Measurements from ENCODE around the gene NPLOC4.

- TF ChIP-seq, protein P1, sequence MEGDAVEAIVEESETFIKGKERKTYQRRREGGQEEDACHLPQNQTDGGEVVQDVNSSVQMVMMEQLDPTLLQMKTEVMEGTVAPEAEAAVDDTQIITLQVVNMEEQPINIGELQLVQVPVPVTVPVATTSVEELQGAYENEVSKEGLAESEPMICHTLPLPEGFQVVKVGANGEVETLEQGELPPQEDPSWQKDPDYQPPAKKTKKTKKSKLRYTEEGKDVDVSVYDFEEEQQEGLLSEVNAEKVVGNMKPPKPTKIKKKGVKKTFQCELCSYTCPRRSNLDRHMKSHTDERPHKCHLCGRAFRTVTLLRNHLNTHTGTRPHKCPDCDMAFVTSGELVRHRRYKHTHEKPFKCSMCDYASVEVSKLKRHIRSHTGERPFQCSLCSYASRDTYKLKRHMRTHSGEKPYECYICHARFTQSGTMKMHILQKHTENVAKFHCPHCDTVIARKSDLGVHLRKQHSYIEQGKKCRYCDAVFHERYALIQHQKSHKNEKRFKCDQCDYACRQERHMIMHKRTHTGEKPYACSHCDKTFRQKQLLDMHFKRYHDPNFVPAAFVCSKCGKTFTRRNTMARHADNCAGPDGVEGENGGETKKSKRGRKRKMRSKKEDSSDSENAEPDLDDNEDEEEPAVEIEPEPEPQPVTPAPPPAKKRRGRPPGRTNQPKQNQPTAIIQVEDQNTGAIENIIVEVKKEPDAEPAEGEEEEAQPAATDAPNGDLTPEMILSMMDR (IDR thresholded peaks at IDR 0.05; ENCODE audit: insufficient read depth, low read length) = no peak
- no peak for TF ChIP-seq GABPA (IDR thresholded peaks at IDR 0.05; ENCODE audit: low read depth)
- TF ChIP-seq, protein P2, sequence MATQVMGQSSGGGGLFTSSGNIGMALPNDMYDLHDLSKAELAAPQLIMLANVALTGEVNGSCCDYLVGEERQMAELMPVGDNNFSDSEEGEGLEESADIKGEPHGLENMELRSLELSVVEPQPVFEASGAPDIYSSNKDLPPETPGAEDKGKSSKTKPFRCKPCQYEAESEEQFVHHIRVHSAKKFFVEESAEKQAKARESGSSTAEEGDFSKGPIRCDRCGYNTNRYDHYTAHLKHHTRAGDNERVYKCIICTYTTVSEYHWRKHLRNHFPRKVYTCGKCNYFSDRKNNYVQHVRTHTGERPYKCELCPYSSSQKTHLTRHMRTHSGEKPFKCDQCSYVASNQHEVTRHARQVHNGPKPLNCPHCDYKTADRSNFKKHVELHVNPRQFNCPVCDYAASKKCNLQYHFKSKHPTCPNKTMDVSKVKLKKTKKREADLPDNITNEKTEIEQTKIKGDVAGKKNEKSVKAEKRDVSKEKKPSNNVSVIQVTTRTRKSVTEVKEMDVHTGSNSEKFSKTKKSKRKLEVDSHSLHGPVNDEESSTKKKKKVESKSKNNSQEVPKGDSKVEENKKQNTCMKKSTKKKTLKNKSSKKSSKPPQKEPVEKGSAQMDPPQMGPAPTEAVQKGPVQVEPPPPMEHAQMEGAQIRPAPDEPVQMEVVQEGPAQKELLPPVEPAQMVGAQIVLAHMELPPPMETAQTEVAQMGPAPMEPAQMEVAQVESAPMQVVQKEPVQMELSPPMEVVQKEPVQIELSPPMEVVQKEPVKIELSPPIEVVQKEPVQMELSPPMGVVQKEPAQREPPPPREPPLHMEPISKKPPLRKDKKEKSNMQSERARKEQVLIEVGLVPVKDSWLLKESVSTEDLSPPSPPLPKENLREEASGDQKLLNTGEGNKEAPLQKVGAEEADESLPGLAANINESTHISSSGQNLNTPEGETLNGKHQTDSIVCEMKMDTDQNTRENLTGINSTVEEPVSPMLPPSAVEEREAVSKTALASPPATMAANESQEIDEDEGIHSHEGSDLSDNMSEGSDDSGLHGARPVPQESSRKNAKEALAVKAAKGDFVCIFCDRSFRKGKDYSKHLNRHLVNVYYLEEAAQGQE (IDR thresholded peaks at IDR 0.05; ENCODE audit: insufficient replicate concordance, low read depth) = no peak
Observed at GRCh38 chr17:81545160-81545949, 91.6 kb downstream of the NPLOC4 start.

Data from HL-60 (cell line).